PC-3 (cell line): ENCODE results near the gene RNASET2.

Source experiments
- EZH2 ChIP-seq: fragments of 300-600 bp; sonication (generic); IDR thresholded peaks from one replicate; pipeline ENCODE4 v1.6.1; 2017; ENCODE audit warnings: antibody characterized with exemption, mild to moderate bottlenecking, low read length; ENCODE audit not compliant: unreplicated experiment
- TF ChIP-seq, protein P1 (sequence below): fragments of 300-600 bp; sonication (generic); conservative IDR thresholded peaks from 2 replicates; pipeline ENCODE4 v1.5.1; 2017; ENCODE audit warnings: antibody characterized with exemption, low read depth, mild to moderate bottlenecking, low read length

DNA sequence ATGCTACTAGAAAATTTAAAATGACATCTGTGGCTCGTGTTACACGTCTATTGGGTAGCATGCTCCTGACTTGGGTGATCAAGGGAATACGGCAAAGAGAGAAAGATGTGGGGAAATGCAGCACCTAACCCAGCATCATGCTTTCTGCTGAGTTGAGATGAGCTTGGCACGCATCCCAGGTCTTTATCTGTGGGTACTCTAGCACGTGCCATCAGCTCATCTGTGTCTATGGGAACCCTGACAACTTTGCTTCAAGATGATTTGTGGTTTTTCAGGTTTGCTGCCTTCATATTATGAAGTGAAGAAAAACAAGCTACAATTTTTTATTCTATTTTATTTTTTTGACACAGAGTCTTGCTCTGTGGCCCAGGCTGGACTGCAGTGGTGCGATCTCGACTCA, 21.0 kb downstream of the RNASET2 start:
- TF ChIP-seq, protein P1, sequence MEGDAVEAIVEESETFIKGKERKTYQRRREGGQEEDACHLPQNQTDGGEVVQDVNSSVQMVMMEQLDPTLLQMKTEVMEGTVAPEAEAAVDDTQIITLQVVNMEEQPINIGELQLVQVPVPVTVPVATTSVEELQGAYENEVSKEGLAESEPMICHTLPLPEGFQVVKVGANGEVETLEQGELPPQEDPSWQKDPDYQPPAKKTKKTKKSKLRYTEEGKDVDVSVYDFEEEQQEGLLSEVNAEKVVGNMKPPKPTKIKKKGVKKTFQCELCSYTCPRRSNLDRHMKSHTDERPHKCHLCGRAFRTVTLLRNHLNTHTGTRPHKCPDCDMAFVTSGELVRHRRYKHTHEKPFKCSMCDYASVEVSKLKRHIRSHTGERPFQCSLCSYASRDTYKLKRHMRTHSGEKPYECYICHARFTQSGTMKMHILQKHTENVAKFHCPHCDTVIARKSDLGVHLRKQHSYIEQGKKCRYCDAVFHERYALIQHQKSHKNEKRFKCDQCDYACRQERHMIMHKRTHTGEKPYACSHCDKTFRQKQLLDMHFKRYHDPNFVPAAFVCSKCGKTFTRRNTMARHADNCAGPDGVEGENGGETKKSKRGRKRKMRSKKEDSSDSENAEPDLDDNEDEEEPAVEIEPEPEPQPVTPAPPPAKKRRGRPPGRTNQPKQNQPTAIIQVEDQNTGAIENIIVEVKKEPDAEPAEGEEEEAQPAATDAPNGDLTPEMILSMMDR: no peak
- TF ChIP-seq EZH2: no peak
